Smooth muscle cell (in vitro differentiated cells): Measurements from ENCODE around the gene KCNQ1OT1. TPM values are rescaled to one million over a fixed set of nuclear protein-coding genes. Genes with fewer than 3 reads are reported as not detected.

Experiments
- DNase-seq: peaks from one replicate; lab custom pipeline; 2025; ENCODE audit not compliant: unreplicated experiment; lab: John Stamatoyannopoulos, UW
- H2AFZ ChIP-seq: fragments of 200-600 bp; sonication (generic); 2 replicates; pipeline ENCODE4 v1.6.0; 2016; ENCODE audit warnings: antibody characterized with exemption, low read depth, mild to moderate bottlenecking
- H3F3A ChIP-seq: fragments of 200-600 bp; sonication (generic); 2 replicates; pipeline ENCODE4 v1.6.0; 2017; ENCODE audit warnings: antibody characterized with exemption, low read depth
- H3K27ac ChIP-seq: fragments of 200-600 bp; sonication (generic); 2 replicates; pipeline ENCODE4 v1.5.1; 2016; ENCODE audit warnings: low read depth, mild to moderate bottlenecking
- H3K27me3 ChIP-seq: fragments of 200-600 bp; sonication (generic); 2 replicates; pipeline ENCODE4 v1.6.1; 2016; ENCODE audit warnings: low read depth, mild to moderate bottlenecking
- H3K36me3 ChIP-seq: fragments of 200-600 bp; sonication (generic); 2 replicates; pipeline ENCODE4 v1.5.1; 2016; ENCODE audit warnings: low read depth
- H3K4me1 ChIP-seq: fragments of 200-600 bp; sonication (generic); 2 replicates; pipeline ENCODE4 v1.5.1; 2016; ENCODE audit warnings: low read depth
- H3K4me2 ChIP-seq: fragments of 200-600 bp; sonication (generic); 2 replicates; pipeline ENCODE4 v1.6.0; 2016; ENCODE audit warnings: mild to moderate bottlenecking
- H3K4me3 ChIP-seq: fragments of 200-600 bp; sonication (generic); 2 replicates; pipeline ENCODE4 v1.5.1; 2016; ENCODE audit warnings: mild to moderate bottlenecking
- H3K79me2 ChIP-seq: fragments of 200-600 bp; sonication (generic); 2 replicates; pipeline ENCODE4 v1.6.0; 2016; ENCODE audit warnings: low read depth, mild to moderate bottlenecking
- H3K9ac ChIP-seq: fragments of 200-600 bp; sonication (generic); 2 replicates; pipeline ENCODE4 v1.6.0; 2016; ENCODE audit warnings: low read depth
- H3K9me3 ChIP-seq: fragments of 200-600 bp; sonication (generic); replicated peaks from 2 replicates; pipeline ENCODE4 v1.5.1; 2016; ENCODE audit warnings: low read depth
- H4K20me1 ChIP-seq: fragments of 200-600 bp; sonication (generic); 2 replicates; pipeline ENCODE4 v1.6.0; 2016; ENCODE audit warnings: low read depth
- CTCF ChIP-seq: fragments of 200-600 bp; sonication (generic); IDR thresholded peaks from 2 replicates; pipeline ENCODE4 v1.5.1; 2017; ENCODE audit warnings: borderline replicate concordance, mild to moderate bottlenecking, antibody characterized with exemption; ENCODE audit not compliant: insufficient read depth, poor library complexity, severe bottlenecking
- WGBS: methylation state at CpG from one replicate; pipeline ENCODE4 v1.1.7; 2016; ENCODE audit warnings: low lambda C conversion rate; 5-methylcytosine and 5-hydroxymethylcytosine counted together
- polyA plus RNA-seq: library from polyadenylated mRNA; unstranded; fragments of >200 nt; fragmentation: Nextera tagmentation; extraction: Ambion mirVana; gene quantifications from 2 replicates; pipeline ENCODE4 v1.2.1, GENCODE V29; 2016
- total RNA-seq: library from RNA; depleted of rRNA; stranded (reverse); fragments of >200 nt; gene quantifications from 2 replicates; pipeline ENCODE4 v1.2.3, GENCODE V29; 2014

Gene KCNQ1OT1
- total and polyA plus RNA-seq, 2 experiments from 2014 or later = 1.6 to 9.8 TPM

- Histone ChIP-seq H3F3A (peaks cover 19% of the 10 kb centered on the region), H3K27me3 (no peaks in the 10 kb centered on the region), H3K9ac (no peak overlapping the region), H3K36me3 (peaks cover 30% of the 10 kb centered on the region), H3K27ac (no peak overlapping the region), H2AFZ (no peak overlapping the region), H3K4me2 (no peak overlapping the region), H3K4me3 (no peak overlapping the region), H3K79me2 (peaks cover 2% of the 10 kb centered on the region), H3K9me3 (peaks cover 19% of the 10 kb centered on the region), H3K4me1 (no peaks in the 10 kb centered on the region), H4K20me1 (peaks cover 35% of the 10 kb centered on the region)
- DNase-seq = no peak
- TF ChIP-seq CTCF = no peak
- 97% methylated on average over 19 of the region's 19 CpGs for WGBS
These were observed 37.1 kb downstream of the KCNQ1OT1 start for GRCh38 chr11:2662430-2663299.

- DNase-seq = no peak
- H3K79me2 ChIP-seq = no peaks in the 10 kb centered on the region
- H4K20me1 ChIP-seq = peaks cover 28% of the 10 kb centered on the region
- 96% methylated on average over 5 of the region's 5 CpGs for WGBS
- H2AFZ ChIP-seq = no peak overlapping the region
- H3K27me3 ChIP-seq = no peaks in the 10 kb centered on the region
- no peak overlapping the region for H3K27ac ChIP-seq
- H3K4me3 ChIP-seq = no peak overlapping the region
- peaks cover 19% of the 10 kb centered on the region for H3K9me3 ChIP-seq
- H3K36me3 ChIP-seq = peaks cover 33% of the 10 kb centered on the region
- no peaks in the 10 kb centered on the region for H3K4me1 ChIP-seq
- peaks cover 26% of the 10 kb centered on the region for H3F3A ChIP-seq
- no peak overlapping the region for H3K4me2 ChIP-seq
- H3K9ac ChIP-seq = no peak overlapping the region
- TF ChIP-seq CTCF = no peak
These were observed 37.8 kb downstream of the KCNQ1OT1 start for GRCh38 chr11:2662024-2662312.

- H3K4me1 ChIP-seq = no peaks in the 10 kb centered on the region
- H3K27ac ChIP-seq = no peak overlapping the region
- no peak overlapping the region for H2AFZ ChIP-seq
- no peak overlapping the region for H3K9ac ChIP-seq
- peaks cover 22% of the 10 kb centered on the region for H4K20me1 ChIP-seq
- 96% methylated on average over 4 of the region's 4 CpGs for WGBS
- peaks cover 21% of the 10 kb centered on the region for H3K9me3 ChIP-seq
- H3K4me2 ChIP-seq = no peak overlapping the region
- H3K79me2 ChIP-seq = no peaks in the 10 kb centered on the region
- H3K27me3 ChIP-seq = no peaks in the 10 kb centered on the region
- peaks cover 32% of the 10 kb centered on the region for H3F3A ChIP-seq
- peaks cover 33% of the 10 kb centered on the region for H3K36me3 ChIP-seq
- H3K4me3 ChIP-seq = no peak overlapping the region
- DNase-seq = no peak
- no peak for TF ChIP-seq CTCF
These were observed 38.4 kb downstream of the KCNQ1OT1 start for GRCh38 chr11:2661173-2662023.
